ENCODE measurements around the gene COL27A1. TPM values are rescaled to one million over a fixed set of nuclear protein-coding genes. Genes with fewer than 3 reads are reported as not detected.

Gene COL27A1
- total RNA-seq, 1 experiment from 2014 or later, result 12.0 TPM

GRCh38 chr9:114300846-114301797 is 145.8 kb downstream of the COL27A1 start:
- Histone ChIP-seq H3K9me2 (ENCODE audit: insufficient read depth) (no peaks in the 10 kb centered on the region), H4K20me1 (ENCODE audit: insufficient read depth) (no peaks in the 10 kb centered on the region), H3K27me3 (ENCODE audit: insufficient read depth, low read length) (no peaks in the 10 kb centered on the region), H3K36me3 (ENCODE audit: control insufficient read depth in 1 of 2, insufficient read depth in 2 of 2, low read length in 2 of 2) (no peaks in the 10 kb centered on the region; a peak in 1 of 4 replicates), H3K4me3 (replicated peaks in 1 of 2; ENCODE audit: low read depth in 1 of 2, low read length in 2 of 2) (no peak overlapping the region), H3K79me2 (ENCODE audit: insufficient read depth, low read length) (no peaks in the 10 kb centered on the region), H3K9me3 (ENCODE audit: control insufficient read depth in 1 of 2, insufficient read depth in 1 of 2, low read depth in 1 of 2, low read length in 2 of 2) (no peaks in the 10 kb centered on the region), H3K4me1 (ENCODE audit: control insufficient read depth in 1 of 2, insufficient read depth in 2 of 2, low read length in 2 of 2) (peaks cover 0 to 3% of the 10 kb centered on the region in 2 experiments; a peak in 1 of 4 replicates), H3K27ac (ENCODE audit: low read depth, low read length) (no peak overlapping the region), H3K9ac (ENCODE audit: low read length) (no peak overlapping the region), H3K4me2 (ENCODE audit: low read length) (no peak overlapping the region), H2AFZ (ENCODE audit: low read depth, low read length, poor library complexity, severe bottlenecking) (no peak overlapping the region)
- RAD21 ChIA-PET (ENCODE audit: low non-redundant PET in 1 of 2, low total read pairs in 2 of 2, uncharacterized antibody in 2 of 2, unreplicated experiment in 2 of 2), result no interaction called here
- TF ChIP-seq, protein P1, sequence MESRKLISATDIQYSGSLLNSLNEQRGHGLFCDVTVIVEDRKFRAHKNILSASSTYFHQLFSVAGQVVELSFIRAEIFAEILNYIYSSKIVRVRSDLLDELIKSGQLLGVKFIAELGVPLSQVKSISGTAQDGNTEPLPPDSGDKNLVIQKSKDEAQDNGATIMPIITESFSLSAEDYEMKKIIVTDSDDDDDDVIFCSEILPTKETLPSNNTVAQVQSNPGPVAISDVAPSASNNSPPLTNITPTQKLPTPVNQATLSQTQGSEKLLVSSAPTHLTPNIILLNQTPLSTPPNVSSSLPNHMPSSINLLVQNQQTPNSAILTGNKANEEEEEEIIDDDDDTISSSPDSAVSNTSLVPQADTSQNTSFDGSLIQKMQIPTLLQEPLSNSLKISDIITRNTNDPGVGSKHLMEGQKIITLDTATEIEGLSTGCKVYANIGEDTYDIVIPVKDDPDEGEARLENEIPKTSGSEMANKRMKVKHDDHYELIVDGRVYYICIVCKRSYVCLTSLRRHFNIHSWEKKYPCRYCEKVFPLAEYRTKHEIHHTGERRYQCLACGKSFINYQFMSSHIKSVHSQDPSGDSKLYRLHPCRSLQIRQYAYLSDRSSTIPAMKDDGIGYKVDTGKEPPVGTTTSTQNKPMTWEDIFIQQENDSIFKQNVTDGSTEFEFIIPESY (IDR thresholded peaks at IDR 0.05; ENCODE audit: extremely low read depth, insufficient replicate concordance, low read length), result no peak
- TF ChIP-seq POLR2A (IDR thresholded peaks at IDR 0.05; ENCODE audit: borderline replicate concordance, extremely low read depth, insufficient read depth, insufficient read length), result no peak
- no peak for TF ChIP-seq EZH2 (IDR thresholded peaks at IDR 0.05)
- no peak for TF ChIP-seq SP1 (IDR thresholded peaks at IDR 0.05; ENCODE audit: low read depth)
- no peak for TF ChIP-seq SIN3A (IDR thresholded peaks at IDR 0.05; ENCODE audit: low read depth)
- TF ChIP-seq CBX3 (IDR thresholded peaks at IDR 0.05; ENCODE audit: low read depth), result no peak
- no peak for TF ChIP-seq YY1 (IDR thresholded peaks at IDR 0.05; ENCODE audit: extremely low read depth, insufficient replicate concordance, low read depth, low read length)
- no peak for TF ChIP-seq ATF3 (IDR thresholded peaks at IDR 0.05)
- no peak for TF ChIP-seq JUND (IDR thresholded peaks at IDR 0.05)
- TF ChIP-seq ZFX (IDR thresholded peaks at IDR 0.05), result no peak
- TF ChIP-seq SRF (IDR thresholded peaks at IDR 0.05; ENCODE audit: low read depth), result no peak
- no peak for TF ChIP-seq RAD21 (IDR thresholded peaks at IDR 0.05; ENCODE audit: low read depth)
- TF ChIP-seq POLR2AphosphoS5 (IDR thresholded peaks at IDR 0.05; ENCODE audit: low read depth, low read length), result no peak
- TF ChIP-seq CEBPB (IDR thresholded peaks at IDR 0.05; ENCODE audit: low read depth), result no peak
- TF ChIP-seq ZNF274 (IDR thresholded peaks at IDR 0.05; ENCODE audit: low read depth, low read length), result no peak
- no peak for TF ChIP-seq CTCF (IDR thresholded peaks at IDR 0.05 in 2 of 3, conservative IDR thresholded peaks at IDR 0.05 in 1 of 3; ENCODE audit: borderline replicate concordance in 1 of 3, insufficient read depth in 1 of 3, low read depth in 2 of 3, low read length in 2 of 3)
- no peak for TF ChIP-seq ELF1 (IDR thresholded peaks at IDR 0.05; ENCODE audit: borderline replicate concordance, low read depth)
- no peak for TF ChIP-seq FOSL1 (IDR thresholded peaks at IDR 0.05; ENCODE audit: low read depth)
- POLR2A ChIA-PET, result no interaction called here
- DNase-seq (ENCODE audit: low read depth, low spot score) (no peak), ATAC-seq (no peak)
- CTCF ChIA-PET, result no interaction called here
- BruUV-seq (replicated peaks), result no TSS peak
- intact Hi-C loops (cut with micrococcal nuclease), result no loop called here

All from HCT116 (cell line).